NCI-H2107 treated with DMSO at 0.1 percent for 48 hours (cell line): ENCODE measurements around the gene C13orf42.

Source experiments
- DNase-seq: peaks from one replicate; lab custom pipeline; 2025; ENCODE audit not compliant: unreplicated experiment; lab: John Stamatoyannopoulos, UW

The C13orf42 gene

DNA sequence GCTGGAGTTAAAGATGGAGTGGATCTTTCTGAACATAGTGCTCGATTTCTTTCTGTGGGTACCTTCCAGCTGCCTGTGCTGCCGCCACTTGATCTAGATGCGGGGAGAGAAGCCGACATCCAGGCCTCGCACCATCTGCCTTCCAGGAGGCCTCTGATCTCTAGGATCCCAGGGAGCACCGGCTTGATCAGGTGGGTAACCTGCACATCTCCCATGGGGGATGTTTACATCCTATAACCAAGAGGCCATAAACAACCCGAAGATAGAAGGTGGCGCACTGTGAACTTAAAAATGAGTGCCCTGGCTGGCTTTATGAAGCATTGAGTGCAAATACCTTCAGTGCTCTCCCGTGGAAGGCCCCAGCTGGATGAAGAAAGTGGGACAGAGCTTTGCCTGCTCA lies at the start of gene C13orf42:
TSS of gene C13orf42 (minus strand) at position 101 of the 400 bp plus-strand sequence. CDS start at position 36, 65 bp downstream.
- no peak for DNase-seq

DNA sequence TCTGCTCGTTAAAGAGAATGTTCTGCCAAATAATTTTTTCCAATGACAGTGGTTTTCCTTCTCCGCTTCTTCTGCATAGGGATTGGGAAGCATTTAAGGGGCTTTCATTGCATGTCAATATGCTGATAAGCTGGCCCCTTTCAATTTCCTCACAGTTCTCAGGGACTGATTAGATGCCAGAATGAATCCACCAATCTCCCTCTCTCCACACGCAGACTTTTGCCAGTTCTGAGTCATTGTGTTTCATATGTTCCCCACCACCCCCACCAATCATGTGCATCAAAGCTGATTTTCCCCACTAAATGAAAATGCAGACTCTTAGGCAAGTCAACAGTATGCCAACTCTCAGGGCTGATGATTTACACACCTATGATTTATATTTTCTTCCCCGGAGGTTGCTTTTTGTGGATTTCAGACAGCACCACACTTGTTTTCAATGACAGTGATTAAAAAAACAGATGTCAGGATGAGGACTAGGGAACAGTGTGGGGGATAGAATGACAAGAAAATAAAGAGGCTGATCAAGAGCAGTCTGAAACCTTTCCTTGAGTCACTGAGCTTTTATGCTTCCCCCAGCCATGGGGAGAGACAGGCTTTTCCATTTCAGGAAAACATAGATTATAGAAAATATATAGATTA lies 47.9 kb upstream of the C13orf42 start:
- no peak for DNase-seq

GRCh38 chr13:51158365-51158764 lies 47.3 kb upstream of the C13orf42 start:
- DNase-seq = no peak

GRCh38 chr13:51156648-51157047 lies 45.6 kb upstream of the C13orf42 start:
- peak; percentile 33 for DNase-seq

GRCh38 chr13:51155776-51156515 lies 44.9 kb upstream of the C13orf42 start:
- DNase-seq = no peak

- DNase-seq = no peak
Measured at GRCh38 chr13:51155161-51155560, 44.1 kb upstream of the C13orf42 start.

- no peak for DNase-seq
Measured at GRCh38 chr13:51154029-51154555, 43.0 kb upstream of the C13orf42 start.

GRCh38 chr13:51153527-51153926 lies 42.5 kb upstream of the C13orf42 start:
- DNase-seq = no peak

DNA sequence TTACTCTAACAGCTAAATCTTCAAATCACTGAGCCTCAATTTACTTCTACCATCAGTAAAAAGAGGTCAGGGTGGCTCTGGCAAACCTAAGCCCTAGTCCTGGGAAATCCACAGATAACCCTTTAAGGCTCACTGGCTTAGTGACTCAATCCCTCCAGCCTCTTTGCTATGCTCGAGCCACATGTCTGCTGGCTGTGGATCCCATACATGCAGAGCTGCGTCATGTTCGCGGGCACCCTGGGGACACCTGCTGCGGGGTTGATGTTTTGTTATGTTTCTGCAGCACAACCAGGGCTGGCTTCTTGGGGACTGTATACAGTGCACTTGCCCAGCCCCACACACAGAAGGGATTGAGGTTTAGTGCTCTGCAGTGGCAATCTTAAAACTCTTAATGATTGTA lies 41.6 kb upstream of the C13orf42 start:
- peak; percentile 40 for DNase-seq

GRCh38 chr13:51151463-51151862 lies 40.4 kb upstream of the C13orf42 start:
- DNase-seq = no peak

GRCh38 chr13:51148952-51149573 lies 38.0 kb upstream of the C13orf42 start:
- DNase-seq = peak; percentile 57

DNA sequence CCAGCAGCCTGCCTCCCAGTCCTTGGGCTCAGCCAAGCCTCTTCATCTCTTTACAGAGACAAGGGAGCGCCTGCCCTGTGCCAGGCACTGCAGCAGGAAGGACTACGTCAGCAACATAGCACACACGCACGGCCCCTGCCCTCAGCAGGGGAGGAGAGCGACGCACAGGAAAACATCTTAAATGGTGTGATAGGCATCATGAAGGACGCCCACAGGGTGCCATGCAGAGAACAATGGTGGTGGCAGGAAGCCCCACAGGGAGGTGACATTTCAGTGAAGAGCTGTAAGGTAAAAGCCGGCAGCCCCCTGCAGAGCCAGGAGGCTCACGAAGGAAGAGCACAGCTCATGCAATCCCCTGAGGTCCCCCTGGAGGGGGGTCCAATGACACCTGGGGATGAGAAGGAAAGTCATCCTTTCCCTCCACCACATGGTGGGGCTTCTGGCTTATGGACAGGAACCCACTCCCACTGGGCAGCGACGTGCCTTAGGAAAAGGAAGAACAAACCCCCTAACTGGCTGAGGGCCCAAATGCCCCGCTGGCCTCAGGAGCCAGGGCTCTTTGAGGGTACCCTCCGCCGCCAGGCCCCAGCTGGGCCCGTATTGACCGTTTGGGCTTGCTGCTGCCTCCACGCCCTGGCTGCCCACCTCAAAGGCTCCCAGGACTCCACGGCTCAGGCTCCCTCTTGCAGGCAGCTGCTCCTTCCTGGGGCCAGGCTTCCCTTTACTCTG lies 37.3 kb upstream of the C13orf42 start:
- DNase-seq = peak; percentile 47

GRCh38 chr13:51147732-51148131 lies 36.7 kb upstream of the C13orf42 start:
- DNase-seq = no peak

DNA sequence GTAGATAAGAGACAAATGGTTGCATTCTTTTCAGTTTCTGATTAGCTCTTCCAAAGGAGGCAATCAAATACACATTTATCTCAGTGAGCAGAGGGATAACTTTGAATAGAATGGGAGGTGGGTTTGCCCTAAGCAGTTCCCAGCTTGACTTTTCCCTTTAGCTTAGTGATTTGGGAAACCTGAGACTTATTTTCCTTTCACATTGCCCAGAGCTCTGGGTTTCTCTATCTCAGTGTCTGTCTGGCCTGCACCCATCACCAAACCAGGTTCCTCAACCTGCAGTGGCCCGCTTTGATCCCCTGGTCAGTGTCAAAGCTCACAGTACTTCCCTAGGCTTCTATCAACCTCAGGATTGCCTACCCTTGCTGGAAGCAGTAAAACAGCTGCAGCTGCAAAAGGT lies 35.6 kb upstream of the C13orf42 start:
- no peak for DNase-seq

DNA sequence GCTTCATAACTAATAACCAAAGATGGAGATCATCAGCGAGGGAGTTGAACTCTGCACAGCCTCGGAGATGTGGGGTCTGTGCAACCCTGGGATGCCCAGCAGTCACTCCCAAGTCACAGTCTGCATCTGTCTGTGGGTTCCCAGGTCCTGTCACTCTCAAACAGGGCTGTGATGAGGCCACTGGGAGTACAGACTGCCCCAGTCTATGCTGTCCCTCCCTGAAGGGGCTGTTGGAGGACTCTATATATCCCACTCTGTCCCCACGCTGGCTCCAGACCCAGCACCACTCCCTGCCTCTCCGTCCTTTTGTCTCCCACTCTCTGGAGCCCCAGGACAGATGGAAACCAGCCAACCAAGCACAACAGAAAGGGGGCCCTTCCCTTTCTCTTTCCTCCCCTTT lies 26.2 kb upstream of the C13orf42 start:
- DNase-seq = no peak

GRCh38 chr13:51136276-51136980 lies 25.4 kb upstream of the C13orf42 start:
- DNase-seq = no peak

DNA sequence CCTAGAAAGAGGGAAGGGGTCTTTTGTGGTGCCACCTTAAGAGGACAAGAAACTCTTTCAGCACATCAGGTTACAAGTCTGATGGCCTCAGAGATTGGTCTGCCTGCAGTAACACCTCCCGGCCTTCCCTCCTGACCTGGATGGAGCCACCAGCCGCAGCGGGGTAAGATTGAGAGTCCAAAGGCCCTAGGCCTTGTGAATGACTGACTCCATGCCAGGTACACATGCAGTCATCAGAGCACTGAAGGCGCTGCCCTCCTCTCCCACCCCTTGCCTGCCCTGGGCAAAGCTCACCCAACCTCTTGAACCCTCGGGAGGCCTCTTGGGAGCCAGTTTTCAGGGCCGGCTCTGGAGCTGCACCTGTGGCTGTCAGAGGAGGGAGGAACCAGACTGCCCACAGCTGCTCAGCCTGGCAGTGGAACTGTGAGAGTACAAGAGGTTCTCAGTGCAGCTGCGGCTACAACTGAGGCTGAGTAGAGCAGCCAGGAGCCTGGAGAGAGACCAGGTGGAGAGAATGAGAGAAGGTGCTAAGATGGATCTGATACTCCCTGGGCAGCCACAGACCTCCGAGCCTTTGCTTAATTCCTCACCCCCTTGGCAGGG lies 23.8 kb upstream of the C13orf42 start:
- no peak for DNase-seq

DNA sequence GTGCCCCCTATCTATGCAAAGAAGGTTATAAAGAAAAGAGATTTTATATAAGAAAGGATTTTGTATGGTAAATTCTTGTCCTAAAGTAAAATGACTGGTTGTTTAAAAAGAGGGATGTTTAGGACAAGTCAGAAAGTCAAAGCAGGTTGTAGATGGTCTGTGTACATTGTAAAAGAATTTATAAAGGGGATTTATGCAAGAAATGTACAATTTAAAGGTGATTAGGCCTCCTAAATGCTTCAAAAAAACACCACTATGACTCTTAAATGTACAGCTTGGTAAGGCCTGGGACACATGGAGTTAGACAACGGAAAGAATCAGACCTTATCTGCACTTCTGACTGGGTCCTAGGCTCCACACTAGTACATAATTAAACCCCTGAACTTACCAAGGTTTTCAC lies 19.3 kb upstream of the C13orf42 start:
- DNase-seq = no peak

GRCh38 chr13:51125495-51126226 lies 14.6 kb upstream of the C13orf42 start:
- DNase-seq = peak; percentile 78
